GM21825 (cell line): ENCODE data around the gene FSCN2.
"Not testable (repeated sequence)": the region's sequence is repeated elsewhere in the genome, so short reads cannot be mapped to it uniquely, and the experiment has no call there.

Experiments used
- ATAC-seq: cut with Tn5 transposase; IDR thresholded peaks from one replicate; pipeline ENCODE4 v1.9.1; 2021; ENCODE audit warnings: mild to moderate bottlenecking, moderate library complexity; ENCODE audit not compliant: unreplicated experiment

FSCN2 gene

GRCh38 chr17:81524039-81524864, 3.9 kb upstream of the FSCN2 start:
- no peak for ATAC-seq

- ATAC-seq: no peak
Observed at GRCh38 chr17:81524865-81525159, 3.4 kb upstream of the FSCN2 start.

- ATAC-seq: no peak
Observed at GRCh38 chr17:81526662-81527571, 1.3 kb upstream of the FSCN2 start.

- ATAC-seq: no peak
Observed at GRCh38 chr17:81528384-81528650, 140 bp downstream of the FSCN2 start.

- no peak for ATAC-seq
Observed at GRCh38 chr17:81528651-81529436, 667 bp downstream of the FSCN2 start.

- ATAC-seq: no peak
Observed at GRCh38 chr17:81529437-81529803, 1.2 kb downstream of the FSCN2 start.

GRCh38 chr17:81531013-81531412, 2.8 kb downstream of the FSCN2 start:
- ATAC-seq: not testable (repeated sequence)

GRCh38 chr17:81531998-81532404, 3.8 kb downstream of the FSCN2 start:
- not testable (repeated sequence) for ATAC-seq

GRCh38 chr17:81532490-81533287, 4.5 kb downstream of the FSCN2 start:
- ATAC-seq: no peak

GRCh38 chr17:81533339-81534141, 5.4 kb downstream of the FSCN2 start:
- no peak for ATAC-seq

- no peak for ATAC-seq
Observed at GRCh38 chr17:81534157-81535006, 6.2 kb downstream of the FSCN2 start.

- ATAC-seq: no peak
Observed at GRCh38 chr17:81535007-81535328, 6.8 kb downstream of the FSCN2 start.

GRCh38 chr17:81535480-81536298, 7.5 kb downstream of the FSCN2 start:
- no peak for ATAC-seq

GRCh38 chr17:81536299-81537290, 8.4 kb downstream of the FSCN2 start:
- no peak for ATAC-seq

- no peak for ATAC-seq
Observed at GRCh38 chr17:81537343-81537855, 9.2 kb downstream of the FSCN2 start.

- ATAC-seq: no peak
Observed at GRCh38 chr17:81537856-81538555, 9.8 kb downstream of the FSCN2 start.
